Activated naive CD4-positive, alpha-beta T cell treated with anti-CD3 and anti-CD28 coated beads, Interleukin-2, amount 50 U/mL, for 24 hours (primary cell): ENCODE data around the gene SKP1.
A peak's percentile ranks its signal among the peaks of the same experiment; 100 is the strongest.

Experiments
- H3K27ac Mint-ChIP-seq: one replicate; pipeline ENCODE4 v1.8.0; 2021; ENCODE audit warnings: mild to moderate bottlenecking, mixed read lengths
- H3K27me3 Mint-ChIP-seq: one replicate; pipeline ENCODE4 v1.8.0; 2021; ENCODE audit warnings: mixed read lengths
- H3K36me3 Mint-ChIP-seq: one replicate; pipeline ENCODE4 v1.8.0; 2021; ENCODE audit warnings: mixed read lengths
- H3K4me1 Mint-ChIP-seq: one replicate; pipeline ENCODE4 v1.8.0; 2021; ENCODE audit warnings: mixed read lengths
- H3K4me3 Mint-ChIP-seq: one replicate; pipeline ENCODE4 v1.8.0; 2021; ENCODE audit warnings: mild to moderate bottlenecking, mixed read lengths
- H3K9me3 Mint-ChIP-seq: one replicate; pipeline ENCODE4 v1.8.0; 2021; ENCODE audit warnings: mixed read lengths

SKP1 gene

GRCh38 chr5:134100283-134101091, 76.3 kb downstream of the SKP1 start:
- Mint-ChIP-seq H3K27me3 (no peaks in the 10 kb centered on the region), H3K27ac (peak overlapping the region; percentile 97), H3K9me3 (no peaks in the 10 kb centered on the region), H3K36me3 (no peaks in the 10 kb centered on the region), H3K4me3 (peak overlapping the region; percentile 49), H3K4me1 (peaks cover 87% of the 10 kb centered on the region)

GRCh38 chr5:134099939-134100282, 76.8 kb downstream of the SKP1 start:
- H3K36me3 Mint-ChIP-seq, result no peaks in the 10 kb centered on the region
- H3K27me3 Mint-ChIP-seq, result no peaks in the 10 kb centered on the region
- H3K4me1 Mint-ChIP-seq, result peaks cover 85% of the 10 kb centered on the region
- H3K9me3 Mint-ChIP-seq, result no peaks in the 10 kb centered on the region
- H3K4me3 Mint-ChIP-seq, result peak overlapping the region; percentile 49
- peak overlapping the region; percentile 97 for H3K27ac Mint-ChIP-seq

GRCh38 chr5:134099288-134099872, 77.4 kb downstream of the SKP1 start:
- peak overlapping the region; percentile 49 for H3K4me3 Mint-ChIP-seq
- peak overlapping the region; percentile 97 for H3K27ac Mint-ChIP-seq
- no peaks in the 10 kb centered on the region for H3K36me3 Mint-ChIP-seq
- H3K9me3 Mint-ChIP-seq, result no peaks in the 10 kb centered on the region
- no peaks in the 10 kb centered on the region for H3K27me3 Mint-ChIP-seq
- H3K4me1 Mint-ChIP-seq, result peaks cover 82% of the 10 kb centered on the region
